OCI-LY7 (cell line): Measurements from ENCODE around the gene IL4I1.

Experiments
- EZH2phosphoT487 ChIP-seq: fragments of 200-600 bp; sonication (generic); IDR thresholded peaks from 2 replicates; pipeline ENCODE4 v1.6.1; 2018; ENCODE audit warnings: low read depth, borderline replicate concordance, mild to moderate bottlenecking, mixed run types, antibody characterized with exemption, low read length, moderate library complexity, mixed read lengths
- TF ChIP-seq, protein P1 (sequence below): fragments of 200-600 bp; sonication (generic); conservative IDR thresholded peaks from 2 replicates; pipeline ENCODE4 v1.5.1; 2014; ENCODE audit warnings: mild to moderate bottlenecking, antibody characterized with exemption, low read length, moderate library complexity, mixed read lengths

DNA sequence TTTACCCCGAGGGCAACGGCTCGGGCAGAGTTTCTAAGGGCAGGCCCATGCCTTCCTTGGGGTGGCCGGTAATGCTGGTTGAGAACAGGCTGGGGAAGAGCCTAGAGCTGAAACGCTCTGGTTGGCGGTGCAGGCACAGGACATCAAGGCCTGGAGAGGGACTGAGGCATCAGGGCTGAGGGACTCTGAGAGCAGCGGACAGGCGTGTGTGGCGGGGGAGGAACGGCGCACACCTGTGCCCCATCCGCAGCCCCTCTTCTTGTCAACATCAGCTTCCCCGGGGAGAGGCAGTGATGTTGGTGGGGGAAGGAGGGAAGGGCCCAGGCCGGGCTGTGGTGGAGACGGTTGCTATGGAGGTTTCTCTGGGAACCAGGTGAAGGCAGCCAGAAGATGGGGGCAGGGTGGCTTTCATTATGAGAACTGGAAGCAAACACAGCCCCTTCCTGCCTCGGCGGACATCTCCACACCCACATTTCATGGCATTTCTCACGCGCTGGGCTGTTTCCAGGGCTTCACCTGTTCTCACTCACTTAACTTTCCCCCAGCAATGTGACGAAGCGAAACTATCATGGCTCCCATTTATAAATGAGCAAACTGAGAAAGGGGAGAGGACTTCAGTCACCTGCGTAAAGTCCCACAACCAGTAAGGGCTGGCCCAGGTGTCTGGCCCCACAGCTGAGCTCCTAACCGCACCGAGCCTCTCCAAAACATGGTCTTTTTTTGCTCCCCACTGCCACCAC lies 24.1 kb upstream of the IL4I1 start:
- TF ChIP-seq, protein P1, sequence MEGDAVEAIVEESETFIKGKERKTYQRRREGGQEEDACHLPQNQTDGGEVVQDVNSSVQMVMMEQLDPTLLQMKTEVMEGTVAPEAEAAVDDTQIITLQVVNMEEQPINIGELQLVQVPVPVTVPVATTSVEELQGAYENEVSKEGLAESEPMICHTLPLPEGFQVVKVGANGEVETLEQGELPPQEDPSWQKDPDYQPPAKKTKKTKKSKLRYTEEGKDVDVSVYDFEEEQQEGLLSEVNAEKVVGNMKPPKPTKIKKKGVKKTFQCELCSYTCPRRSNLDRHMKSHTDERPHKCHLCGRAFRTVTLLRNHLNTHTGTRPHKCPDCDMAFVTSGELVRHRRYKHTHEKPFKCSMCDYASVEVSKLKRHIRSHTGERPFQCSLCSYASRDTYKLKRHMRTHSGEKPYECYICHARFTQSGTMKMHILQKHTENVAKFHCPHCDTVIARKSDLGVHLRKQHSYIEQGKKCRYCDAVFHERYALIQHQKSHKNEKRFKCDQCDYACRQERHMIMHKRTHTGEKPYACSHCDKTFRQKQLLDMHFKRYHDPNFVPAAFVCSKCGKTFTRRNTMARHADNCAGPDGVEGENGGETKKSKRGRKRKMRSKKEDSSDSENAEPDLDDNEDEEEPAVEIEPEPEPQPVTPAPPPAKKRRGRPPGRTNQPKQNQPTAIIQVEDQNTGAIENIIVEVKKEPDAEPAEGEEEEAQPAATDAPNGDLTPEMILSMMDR: no peak
- TF ChIP-seq EZH2phosphoT487: no peak
